Smooth muscle cell (in vitro differentiated cells): ENCODE results near the gene TIMM17A. TPM values are rescaled to one million over a fixed set of nuclear protein-coding genes. Genes with fewer than 3 reads are reported as not detected.

Source experiments
- DNase-seq: peaks from one replicate; lab custom pipeline; 2025; ENCODE audit not compliant: unreplicated experiment; lab: John Stamatoyannopoulos, UW
- H2AFZ ChIP-seq: fragments of 200-600 bp; sonication (generic); 2 replicates; pipeline ENCODE4 v1.6.0; 2016; ENCODE audit warnings: antibody characterized with exemption, low read depth, mild to moderate bottlenecking
- H3F3A ChIP-seq: fragments of 200-600 bp; sonication (generic); 2 replicates; pipeline ENCODE4 v1.6.0; 2017; ENCODE audit warnings: antibody characterized with exemption, low read depth
- H3K27ac ChIP-seq: fragments of 200-600 bp; sonication (generic); 2 replicates; pipeline ENCODE4 v1.5.1; 2016; ENCODE audit warnings: low read depth, mild to moderate bottlenecking
- H3K27me3 ChIP-seq: fragments of 200-600 bp; sonication (generic); 2 replicates; pipeline ENCODE4 v1.6.1; 2016; ENCODE audit warnings: low read depth, mild to moderate bottlenecking
- H3K36me3 ChIP-seq: fragments of 200-600 bp; sonication (generic); 2 replicates; pipeline ENCODE4 v1.5.1; 2016; ENCODE audit warnings: low read depth
- H3K4me1 ChIP-seq: fragments of 200-600 bp; sonication (generic); 2 replicates; pipeline ENCODE4 v1.5.1; 2016; ENCODE audit warnings: low read depth
- H3K4me2 ChIP-seq: fragments of 200-600 bp; sonication (generic); 2 replicates; pipeline ENCODE4 v1.6.0; 2016; ENCODE audit warnings: mild to moderate bottlenecking
- H3K4me3 ChIP-seq: fragments of 200-600 bp; sonication (generic); 2 replicates; pipeline ENCODE4 v1.5.1; 2016; ENCODE audit warnings: mild to moderate bottlenecking
- H3K79me2 ChIP-seq: fragments of 200-600 bp; sonication (generic); 2 replicates; pipeline ENCODE4 v1.6.0; 2016; ENCODE audit warnings: low read depth, mild to moderate bottlenecking
- H3K9ac ChIP-seq: fragments of 200-600 bp; sonication (generic); 2 replicates; pipeline ENCODE4 v1.6.0; 2016; ENCODE audit warnings: low read depth
- H3K9me3 ChIP-seq: fragments of 200-600 bp; sonication (generic); replicated peaks from 2 replicates; pipeline ENCODE4 v1.5.1; 2016; ENCODE audit warnings: low read depth
- H4K20me1 ChIP-seq: fragments of 200-600 bp; sonication (generic); 2 replicates; pipeline ENCODE4 v1.6.0; 2016; ENCODE audit warnings: low read depth
- WGBS: methylation state at CpG from one replicate; pipeline ENCODE4 v1.1.7; 2016; ENCODE audit warnings: low lambda C conversion rate; 5-methylcytosine and 5-hydroxymethylcytosine counted together
- polyA plus RNA-seq: library from polyadenylated mRNA; unstranded; fragments of >200 nt; fragmentation: Nextera tagmentation; extraction: Ambion mirVana; gene quantifications from 2 replicates; pipeline ENCODE4 v1.2.1, GENCODE V29; 2016
- total RNA-seq: library from RNA; depleted of rRNA; stranded (reverse); fragments of >200 nt; gene quantifications from 2 replicates; pipeline ENCODE4 v1.2.3, GENCODE V29; 2014
- TF ChIP-seq, protein P1 (sequence below): fragments of 200-600 bp; sonication (generic); IDR thresholded peaks from 2 replicates; pipeline ENCODE4 v1.5.1; 2017; ENCODE audit warnings: borderline replicate concordance, mild to moderate bottlenecking, antibody characterized with exemption; ENCODE audit not compliant: insufficient read depth, poor library complexity, severe bottlenecking

Gene TIMM17A
- total and polyA plus RNA-seq, 2 experiments from 2014 or later: 78.6 to 102 TPM

DNA sequence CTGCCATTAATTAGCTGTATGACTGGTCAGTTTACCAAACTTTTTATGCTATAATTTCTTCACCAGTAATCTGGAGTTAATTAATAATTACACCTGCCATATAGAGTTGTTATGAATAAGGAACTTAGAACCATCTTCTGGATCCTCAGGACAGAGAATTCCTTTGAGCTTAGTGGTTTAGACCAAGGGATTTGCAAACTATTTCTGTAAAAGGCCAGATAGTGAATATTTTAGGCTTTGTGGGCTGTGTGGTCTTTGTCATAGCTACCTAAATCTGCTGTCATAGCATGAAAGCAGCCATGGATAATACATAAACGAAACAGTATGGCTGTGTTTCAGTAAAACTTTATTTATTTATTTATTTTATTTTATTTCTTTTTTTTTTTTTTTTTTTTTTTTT is 9.0 kb downstream of the TIMM17A start:
- Histone ChIP-seq H4K20me1 (peaks cover 82% of the 10 kb centered on the region), H3K27ac (peak overlapping the region; percentile 9), H3K36me3 (peaks cover 12% of the 10 kb centered on the region), H3K9me3 (no peaks in the 10 kb centered on the region), H3K79me2 (peaks cover 39% of the 10 kb centered on the region), H3F3A (peaks cover 21% of the 10 kb centered on the region), H3K9ac (no peak overlapping the region), H2AFZ (no peak overlapping the region), H3K4me2 (no peak overlapping the region), H3K4me3 (no peak overlapping the region), H3K4me1 (no peaks in the 10 kb centered on the region), H3K27me3 (no peaks in the 10 kb centered on the region)
- DNase-seq: no peak
- 10% methylated on average over 1 of the region's 1 CpG for WGBS
- TF ChIP-seq, protein P1, sequence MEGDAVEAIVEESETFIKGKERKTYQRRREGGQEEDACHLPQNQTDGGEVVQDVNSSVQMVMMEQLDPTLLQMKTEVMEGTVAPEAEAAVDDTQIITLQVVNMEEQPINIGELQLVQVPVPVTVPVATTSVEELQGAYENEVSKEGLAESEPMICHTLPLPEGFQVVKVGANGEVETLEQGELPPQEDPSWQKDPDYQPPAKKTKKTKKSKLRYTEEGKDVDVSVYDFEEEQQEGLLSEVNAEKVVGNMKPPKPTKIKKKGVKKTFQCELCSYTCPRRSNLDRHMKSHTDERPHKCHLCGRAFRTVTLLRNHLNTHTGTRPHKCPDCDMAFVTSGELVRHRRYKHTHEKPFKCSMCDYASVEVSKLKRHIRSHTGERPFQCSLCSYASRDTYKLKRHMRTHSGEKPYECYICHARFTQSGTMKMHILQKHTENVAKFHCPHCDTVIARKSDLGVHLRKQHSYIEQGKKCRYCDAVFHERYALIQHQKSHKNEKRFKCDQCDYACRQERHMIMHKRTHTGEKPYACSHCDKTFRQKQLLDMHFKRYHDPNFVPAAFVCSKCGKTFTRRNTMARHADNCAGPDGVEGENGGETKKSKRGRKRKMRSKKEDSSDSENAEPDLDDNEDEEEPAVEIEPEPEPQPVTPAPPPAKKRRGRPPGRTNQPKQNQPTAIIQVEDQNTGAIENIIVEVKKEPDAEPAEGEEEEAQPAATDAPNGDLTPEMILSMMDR: no peak

DNA sequence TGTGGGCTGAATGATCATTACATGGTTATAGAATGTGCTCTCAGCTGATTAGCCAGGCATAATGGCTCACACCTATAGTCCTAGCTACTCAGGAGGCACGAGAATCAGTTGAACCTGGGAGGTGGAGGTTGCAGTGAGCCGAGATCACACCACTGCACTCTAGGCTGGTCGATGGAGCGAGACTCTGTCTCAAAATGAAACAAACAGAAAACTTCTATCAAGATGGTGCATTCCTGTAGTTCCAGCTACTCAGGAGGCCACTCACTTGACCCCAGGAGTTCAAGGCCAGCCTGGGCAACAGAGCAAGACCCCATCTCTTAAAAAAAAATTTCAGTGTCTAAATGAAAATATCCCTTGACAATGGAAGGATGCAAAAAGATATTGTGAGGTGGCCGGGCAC is 10.9 kb downstream of the TIMM17A start:
- no peak overlapping the region for H3K9ac ChIP-seq
- H3K27me3 ChIP-seq: no peaks in the 10 kb centered on the region
- H3K4me2 ChIP-seq: no peak overlapping the region
- peaks cover 26% of the 10 kb centered on the region for H3K79me2 ChIP-seq
- H3K27ac ChIP-seq: no peak overlapping the region
- H3F3A ChIP-seq: peaks cover 21% of the 10 kb centered on the region
- H3K36me3 ChIP-seq: peaks cover 22% of the 10 kb centered on the region
- H4K20me1 ChIP-seq: peaks cover 80% of the 10 kb centered on the region
- DNase-seq: no peak
- H2AFZ ChIP-seq: no peak overlapping the region
- TF ChIP-seq, protein P1: no peak
- H3K4me1 ChIP-seq: no peaks in the 10 kb centered on the region
- H3K9me3 ChIP-seq: no peaks in the 10 kb centered on the region
- no peak overlapping the region for H3K4me3 ChIP-seq
- WGBS: 96% methylated on average over 5 of the region's 5 CpGs

DNA sequence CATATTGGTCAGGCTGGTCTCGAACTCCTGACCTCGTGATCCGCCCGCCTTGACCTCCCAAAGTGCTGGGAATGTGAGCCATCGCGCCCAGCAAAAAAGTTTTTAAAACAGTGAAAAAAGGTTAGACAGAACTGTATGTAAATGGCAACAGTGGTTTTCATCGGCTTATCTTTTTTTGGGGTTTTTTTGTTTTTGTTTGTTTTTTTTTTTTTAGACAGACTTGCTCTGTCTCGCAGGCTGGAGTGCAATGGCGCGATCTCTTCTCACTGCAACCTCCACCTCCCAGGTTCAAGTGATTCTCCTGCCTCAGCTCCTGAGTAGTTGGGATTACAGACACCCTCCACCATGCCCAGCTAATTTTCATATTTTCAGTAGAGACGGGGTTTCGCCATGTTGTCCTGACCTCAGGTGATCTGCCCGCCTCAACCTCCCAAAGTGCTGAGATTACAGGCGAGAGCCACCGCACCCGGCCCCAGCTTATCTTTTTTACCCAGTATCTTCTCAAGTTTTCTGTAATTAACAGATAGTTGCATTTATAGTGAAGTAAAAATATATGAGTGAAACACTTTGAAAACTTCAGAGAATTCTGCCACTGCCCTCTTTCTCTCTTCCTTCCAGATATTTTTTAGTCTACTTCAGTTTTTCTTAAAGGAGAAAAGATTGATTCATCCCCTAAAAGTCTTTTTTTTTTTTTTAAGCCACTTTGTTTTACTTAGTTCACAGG is 13.1 kb downstream of the TIMM17A start:
- H2AFZ ChIP-seq: no peak overlapping the region
- peaks cover 59% of the 10 kb centered on the region for H4K20me1 ChIP-seq
- TF ChIP-seq, protein P1: no peak
- H3K27me3 ChIP-seq: no peaks in the 10 kb centered on the region
- no peaks in the 10 kb centered on the region for H3K9me3 ChIP-seq
- H3K4me2 ChIP-seq: no peak overlapping the region
- no peak overlapping the region for H3K27ac ChIP-seq
- H3K4me1 ChIP-seq: no peaks in the 10 kb centered on the region
- H3K36me3 ChIP-seq: peaks cover 22% of the 10 kb centered on the region
- H3K4me3 ChIP-seq: no peak overlapping the region
- H3F3A ChIP-seq: peaks cover 5% of the 10 kb centered on the region
- H3K79me2 ChIP-seq: peaks cover 22% of the 10 kb centered on the region
- DNase-seq: no peak
- no peak overlapping the region for H3K9ac ChIP-seq
- WGBS: 97% methylated on average over 16 of the region's 16 CpGs
